H1 (cell line): ENCODE measurements around the gene ZFAND4. TPM values are rescaled to one million over a fixed set of nuclear protein-coding genes. Genes with fewer than 3 reads are reported as not detected.

Experiments used
- ASH2L ChIP-seq: fragments of 200-600, 300-600 bp; sonication (generic); IDR thresholded peaks from one replicate; pipeline ENCODE4 v1.7.1; 2017; ENCODE audit warnings: low read length
- CBX5 ChIP-seq: fragments of 300-800, 300-1000 bp; sonication (generic); IDR thresholded peaks from 2 replicates; pipeline ENCODE4 v1.7.1; 2016; ENCODE audit warnings: antibody characterized with exemption, low read length, low read depth
- CHD1 ChIP-seq: IDR thresholded peaks from 2 replicates; pipeline ENCODE4 v1.6.1; 2012; ENCODE audit warnings: low read depth, low read length, improper control_type of control experiment
- EZH2 ChIP-seq: fragments of 200-600 bp; sonication (generic); IDR thresholded peaks from 2 replicates; pipeline ENCODE4 v1.7.1; 2012; ENCODE audit warnings: low read depth, mild to moderate bottlenecking, moderate library complexity, low read length, inconsistent platforms; ENCODE audit not compliant: severe bottlenecking
- polyA plus RNA-seq, 7 experiments: library from polyadenylated mRNA; depleted of rRNA in 3 of 7; stranded (reverse) in 5 of 7; unstranded in 2 of 7; fragments of >200 nt in 5 of 7; fragments of 200-250 nt in 2 of 7; gene quantifications; 1 replicate in 5 of 7; 2 replicates in 1 of 7; 4 replicates in 1 of 7; pipeline versions ENCODE4 v1.2.1 to v1.2.3, GENCODE V29; 2011 to 2013; ENCODE audit warnings: missing spikeins in 2 of 7, mixed read lengths in 2 of 7
- total RNA-seq: library from RNA; stranded (reverse); fragmentation: NEBNext Ultra II Directional; extraction: Animal tissue kit (Norgen Biotek cat#: 25700); gene quantifications from 2 replicates; pipeline ENCODE4 v1.2.1, GENCODE V29; 2021

Gene ZFAND4
- total and polyA plus RNA-seq, 2 of the 8 experiments (the other 6 are each of a cell fraction or from before 2014, with no cell fraction given) = 2.8 to 17.8 TPM

DNA sequence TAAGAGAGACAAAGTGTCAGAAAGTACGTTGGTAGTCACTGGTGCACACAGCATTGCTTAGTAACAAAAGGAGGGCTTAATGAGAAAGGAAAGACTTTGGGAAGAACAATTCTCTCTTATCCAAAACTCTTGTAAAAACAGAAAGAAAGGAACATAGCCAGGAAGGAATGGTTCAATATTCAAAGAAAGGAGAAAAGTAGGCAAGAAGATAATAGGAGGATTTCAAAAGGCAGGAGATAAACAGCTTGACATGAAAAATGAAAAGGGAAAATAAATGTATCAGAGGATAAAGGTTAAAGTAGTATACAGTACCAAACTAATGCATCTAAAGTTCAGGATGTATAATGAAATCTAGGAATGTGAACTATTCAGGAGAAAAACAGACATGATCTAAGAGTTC is 20.1 kb downstream of the ZFAND4 start (continued):
- TF ChIP-seq CHD1 (no peak), CBX5 (no peak), EZH2 (no peak), ASH2L (no peak)
